ENCODE measurements around the gene EHMT1.

EHMT1 gene

DNA sequence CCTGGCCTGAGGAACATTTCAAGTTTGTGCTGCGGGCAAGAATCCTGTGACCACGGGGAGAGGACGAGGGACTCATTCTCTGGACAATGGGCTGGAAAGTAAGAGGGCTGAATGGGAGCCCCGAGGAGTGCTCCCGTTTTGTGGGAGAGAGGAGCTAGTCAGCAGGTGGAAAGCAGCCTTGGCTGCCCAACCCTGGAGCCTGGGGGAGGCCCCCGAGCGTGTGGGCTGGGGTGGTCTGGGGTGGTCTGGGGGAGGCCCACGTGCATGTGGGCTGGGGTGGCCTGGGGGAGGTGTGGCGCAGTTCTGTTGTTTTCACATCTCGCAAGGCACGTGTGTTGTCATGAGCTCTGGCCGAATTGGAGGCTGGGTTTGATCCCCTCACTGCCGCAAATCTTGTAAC is 27.5 kb downstream of the EHMT1 start:
- TF ChIP-seq, protein P1, sequence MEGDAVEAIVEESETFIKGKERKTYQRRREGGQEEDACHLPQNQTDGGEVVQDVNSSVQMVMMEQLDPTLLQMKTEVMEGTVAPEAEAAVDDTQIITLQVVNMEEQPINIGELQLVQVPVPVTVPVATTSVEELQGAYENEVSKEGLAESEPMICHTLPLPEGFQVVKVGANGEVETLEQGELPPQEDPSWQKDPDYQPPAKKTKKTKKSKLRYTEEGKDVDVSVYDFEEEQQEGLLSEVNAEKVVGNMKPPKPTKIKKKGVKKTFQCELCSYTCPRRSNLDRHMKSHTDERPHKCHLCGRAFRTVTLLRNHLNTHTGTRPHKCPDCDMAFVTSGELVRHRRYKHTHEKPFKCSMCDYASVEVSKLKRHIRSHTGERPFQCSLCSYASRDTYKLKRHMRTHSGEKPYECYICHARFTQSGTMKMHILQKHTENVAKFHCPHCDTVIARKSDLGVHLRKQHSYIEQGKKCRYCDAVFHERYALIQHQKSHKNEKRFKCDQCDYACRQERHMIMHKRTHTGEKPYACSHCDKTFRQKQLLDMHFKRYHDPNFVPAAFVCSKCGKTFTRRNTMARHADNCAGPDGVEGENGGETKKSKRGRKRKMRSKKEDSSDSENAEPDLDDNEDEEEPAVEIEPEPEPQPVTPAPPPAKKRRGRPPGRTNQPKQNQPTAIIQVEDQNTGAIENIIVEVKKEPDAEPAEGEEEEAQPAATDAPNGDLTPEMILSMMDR (conservative IDR thresholded peaks at IDR 0.05; ENCODE audit: low read depth): no peak
- H3K27ac ChIP-seq: no peak overlapping the region
- DNase-seq (ENCODE audit: low spot score): no peak
- POLR2A ChIA-PET (ENCODE audit: low non-redundant PET): no interaction called here
- CTCF ChIA-PET: no interaction called here

DNA sequence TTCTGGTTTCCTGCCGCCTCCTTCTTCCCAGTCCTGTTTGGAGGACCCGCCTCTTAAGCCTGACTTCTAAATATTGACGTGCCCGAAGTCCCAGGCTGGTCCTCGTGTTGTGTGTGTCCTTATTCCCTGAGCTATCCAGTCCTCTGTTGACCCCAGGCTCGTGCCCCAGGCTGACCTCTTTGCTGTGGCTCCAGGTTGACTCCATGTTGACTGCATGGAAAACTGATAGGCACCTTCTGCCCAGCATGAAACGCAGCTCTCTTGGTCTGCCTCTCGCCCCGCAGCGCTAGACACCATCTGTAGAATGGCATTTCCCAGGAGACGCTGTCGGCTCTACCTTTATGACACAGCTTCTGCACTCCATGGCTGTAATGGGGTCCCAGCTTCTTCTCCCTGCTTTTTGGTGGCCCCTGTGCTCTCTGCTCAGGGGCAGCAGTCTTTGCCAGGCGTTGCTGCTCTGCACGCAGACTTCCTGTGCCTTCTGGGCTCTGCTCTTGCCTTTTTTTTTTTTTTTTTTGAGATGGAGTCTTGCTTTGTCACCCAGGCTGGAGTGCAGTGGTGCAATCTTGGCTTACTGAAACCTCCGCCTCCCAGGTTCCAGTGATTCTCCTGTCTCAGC is 28.4 kb downstream of the EHMT1 start:
- POLR2A ChIA-PET (ENCODE audit: low non-redundant PET): no interaction called here

DNA sequence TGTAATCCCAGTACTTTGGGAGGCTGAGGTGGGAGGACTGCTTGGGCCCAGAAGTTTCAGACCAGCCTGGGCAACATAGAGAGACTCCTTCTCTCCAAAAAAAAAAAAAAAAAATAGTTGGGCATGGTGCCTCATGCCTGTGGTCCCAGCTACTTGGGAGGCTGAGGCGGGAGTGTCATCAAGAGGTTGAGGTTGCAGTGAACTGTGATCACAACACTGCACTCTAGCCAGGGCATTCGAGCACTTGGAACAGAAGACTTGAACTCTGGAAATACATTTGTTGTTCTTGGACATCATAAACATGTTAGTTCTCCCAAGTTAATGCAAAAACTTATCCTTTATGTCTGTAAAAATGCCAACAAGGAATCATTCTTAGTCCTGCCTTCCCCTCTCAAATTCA is 29.6 kb downstream of the EHMT1 start:
- H3K27ac ChIP-seq: no peak overlapping the region
- DNase-seq (ENCODE audit: low spot score): no peak
- CTCF ChIA-PET: interaction anchor here (0.9 kb wide), 1 partner anchor 16 kb away, joined by 7 read pairs; no protein-coding TSS in a partner anchor
- POLR2A ChIA-PET (ENCODE audit: low non-redundant PET): interaction anchor here (0.6 kb wide), 1 partner anchor 218 kb away, joined by 4 read pairs; no protein-coding TSS in a partner anchor
- TF ChIP-seq, protein P1 (conservative IDR thresholded peaks at IDR 0.05; ENCODE audit: low read depth): no peak

More for the DNA sequence above, 28.4 kb downstream of the EHMT1 start:
- TF ChIP-seq, protein P1 (conservative IDR thresholded peaks at IDR 0.05; ENCODE audit: low read depth): no peak
- no peak overlapping the region for H3K27ac ChIP-seq
- CTCF ChIA-PET: interaction anchor here (0.9 kb wide), 1 partner anchor 15 kb away, joined by 7 read pairs; no protein-coding TSS in a partner anchor
- DNase-seq (ENCODE audit: low spot score): no peak

DNA sequence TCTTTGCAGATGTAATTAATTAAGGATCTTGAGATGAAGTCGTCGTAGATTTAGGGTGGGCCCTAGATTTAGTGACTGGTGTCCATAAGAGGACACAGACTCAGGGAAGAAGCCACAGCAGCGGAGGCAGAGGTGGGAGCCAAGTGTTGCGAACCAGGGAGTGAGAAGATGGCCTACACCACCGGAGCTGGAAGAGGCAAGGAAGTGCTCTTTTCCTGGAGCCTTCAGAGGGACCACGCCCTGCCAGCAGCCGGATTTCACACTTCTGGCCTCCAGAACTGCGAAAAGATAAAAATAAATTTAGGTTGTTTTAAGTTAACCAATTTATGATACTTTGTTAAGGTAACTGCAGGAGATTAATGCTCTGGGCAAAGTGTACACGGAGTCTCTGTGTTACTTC is 30.7 kb downstream of the EHMT1 start:
- ChIA-PET CTCF (no interaction called here), POLR2A (ENCODE audit: low non-redundant PET) (no interaction called here)
- no peak for DNase-seq (ENCODE audit: low spot score)
- TF ChIP-seq, protein P1 (conservative IDR thresholded peaks at IDR 0.05; ENCODE audit: low read depth): no peak
- H3K27ac ChIP-seq: no peak overlapping the region

DNA sequence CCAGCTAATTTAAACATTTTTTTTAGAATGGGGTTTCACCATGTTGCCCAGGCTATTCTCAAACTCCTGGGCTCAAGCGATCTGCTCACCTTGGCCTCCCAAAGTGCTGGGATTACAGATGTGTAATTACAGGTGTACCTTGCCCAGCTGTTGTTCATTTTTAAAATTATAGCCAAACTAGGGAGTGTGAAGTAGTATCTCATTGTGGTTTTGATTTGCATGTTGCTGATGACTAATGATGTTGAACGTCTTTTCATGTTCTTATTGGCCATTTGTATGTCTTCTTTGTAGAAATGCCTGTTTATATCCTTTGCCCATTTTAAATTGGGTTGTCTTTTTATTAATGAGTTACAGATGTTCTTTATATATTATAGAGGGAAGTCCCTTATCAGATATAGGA is 31.5 kb downstream of the EHMT1 start:
- ChIA-PET POLR2A (ENCODE audit: low non-redundant PET) (no interaction called here), CTCF (no interaction called here)
- DNase-seq (ENCODE audit: low spot score): no peak
- no peak overlapping the region for H3K27ac ChIP-seq
- TF ChIP-seq, protein P1 (conservative IDR thresholded peaks at IDR 0.05; ENCODE audit: low read depth): no peak

DNA sequence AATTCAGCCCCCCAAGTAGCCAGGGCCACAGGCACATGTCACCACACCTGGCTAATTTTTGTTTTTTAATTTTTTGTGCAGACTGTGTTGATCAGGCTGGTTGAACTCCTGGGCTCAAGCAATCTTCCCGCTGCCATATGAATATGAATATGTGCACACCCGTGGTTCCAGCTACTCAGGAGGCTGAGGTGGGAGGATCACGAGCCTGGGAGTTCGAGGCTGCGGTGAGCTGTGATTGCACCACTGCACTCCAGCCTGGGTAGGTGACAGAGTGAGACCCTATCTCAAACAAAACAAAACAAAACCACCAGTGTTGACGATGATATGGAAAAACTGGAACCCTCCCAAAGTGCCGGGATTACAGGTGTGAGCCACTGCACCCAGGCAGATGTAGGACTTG is 32.0 kb downstream of the EHMT1 start:
- ChIA-PET CTCF (no interaction called here), POLR2A (ENCODE audit: low non-redundant PET) (no interaction called here)
- no peak for DNase-seq (ENCODE audit: low spot score)
- no peak overlapping the region for H3K27ac ChIP-seq
- TF ChIP-seq, protein P1 (conservative IDR thresholded peaks at IDR 0.05; ENCODE audit: low read depth): no peak

All from RWPE1 (cell line).